ENCODE results near the gene DHRS12.
A peak's percentile ranks its signal among the peaks of the same experiment; 100 is the strongest.

The DHRS12 gene

GRCh38 chr13:51803422-51804294, at the start of gene DHRS12:
DHRS12 (minus strand) TSS chr13:51804163; CDS start chr13:51799659, 4,504 bp downstream.
- DNase-seq (peak; percentile 87), ATAC-seq (ENCODE audit: insufficient read depth, low read depth) (peak; percentile 87)
- peak; percentile 29 for TF ChIP-seq CTCF (IDR thresholded peaks at IDR 0.05; ENCODE audit: borderline replicate concordance, extremely low read depth, low read length, poor library complexity, severe bottlenecking)
- no peak for TF ChIP-seq EZH2 (IDR thresholded peaks at IDR 0.05; ENCODE audit: borderline replicate concordance, low read depth, low read length, severe bottlenecking)
- H3K4me2 ChIP-seq (ENCODE audit: insufficient read depth, low read length): peak within 1 kb of the TSS; percentile 81
- H3K27ac ChIP-seq (ENCODE audit: low read length): peak within 1 kb of the TSS; percentile 69
- peaks cover 33% of the 10 kb centered on the region for H3K4me1 ChIP-seq (ENCODE audit: insufficient read depth, low read length)
- no peaks in the 10 kb centered on the region for H3K9me3 ChIP-seq (ENCODE audit: insufficient read depth, low read length, severe bottlenecking)
- H3K79me2 ChIP-seq (ENCODE audit: insufficient read depth, low read length): no peaks in the 10 kb centered on the region
- H4K20me1 ChIP-seq (ENCODE audit: insufficient read depth, low read length): no peaks in the 10 kb centered on the region
- H2AFZ ChIP-seq (ENCODE audit: low read depth, low read length): peak within 1 kb of the TSS; percentile 83
- no peaks in the 10 kb centered on the region; the same call in 1 of the 2 replicates for H3K36me3 ChIP-seq (ENCODE audit: insufficient read depth, low read length)
- peak within 1 kb of the TSS; percentile 53 to 65; a peak in 3 of 4 replicates for H3K4me3 ChIP-seq (ENCODE audit: low read depth in 1 of 2, low read length in 2 of 2)
- H3K9ac ChIP-seq (ENCODE audit: low read depth, low read length): peak within 1 kb of the TSS; percentile 90
- no peaks in the 10 kb centered on the region for H3K27me3 ChIP-seq (ENCODE audit: insufficient read depth, low read length, poor library complexity)

- Histone ChIP-seq H3K4me3 (ENCODE audit: low read depth in 1 of 2, low read length in 2 of 2) (no peak overlapping the region), H2AFZ (ENCODE audit: low read depth, low read length) (no peak overlapping the region)
- TF ChIP-seq CTCF (IDR thresholded peaks at IDR 0.05; ENCODE audit: borderline replicate concordance, extremely low read depth, low read length, poor library complexity, severe bottlenecking) (peak; percentile 82), EZH2 (IDR thresholded peaks at IDR 0.05; ENCODE audit: borderline replicate concordance, low read depth, low read length, severe bottlenecking) (no peak)
Observed at GRCh38 chr13:51849145-51850101, 45.5 kb upstream of the DHRS12 start.

GRCh38 chr13:51848674-51849073, 44.7 kb upstream of the DHRS12 start:
- Histone ChIP-seq H3K4me2 (ENCODE audit: insufficient read depth, low read length) (no peak overlapping the region), H3K79me2 (ENCODE audit: insufficient read depth, low read length) (no peaks in the 10 kb centered on the region), H2AFZ (ENCODE audit: low read depth, low read length) (no peak overlapping the region), H3K27me3 (ENCODE audit: insufficient read depth, low read length, poor library complexity) (peaks cover 4% of the 10 kb centered on the region), H3K4me1 (ENCODE audit: insufficient read depth, low read length) (peaks cover 5% of the 10 kb centered on the region), H3K9ac (ENCODE audit: low read depth, low read length) (no peak overlapping the region), H3K27ac (ENCODE audit: low read length) (no peak overlapping the region), H4K20me1 (ENCODE audit: insufficient read depth, low read length) (no peaks in the 10 kb centered on the region), H3K36me3 (ENCODE audit: insufficient read depth, low read length) (no peaks in the 10 kb centered on the region), H3K9me3 (ENCODE audit: insufficient read depth, low read length, severe bottlenecking) (no peaks in the 10 kb centered on the region), H3K4me3 (ENCODE audit: low read depth in 1 of 2, low read length in 2 of 2) (no peak overlapping the region)
- no peak for TF ChIP-seq EZH2 (IDR thresholded peaks at IDR 0.05; ENCODE audit: borderline replicate concordance, low read depth, low read length, severe bottlenecking)
- TF ChIP-seq CTCF (IDR thresholded peaks at IDR 0.05; ENCODE audit: borderline replicate concordance, extremely low read depth, low read length, poor library complexity, severe bottlenecking): no peak
- ATAC-seq (ENCODE audit: insufficient read depth, low read depth) (no peak), DNase-seq (no peak)

More at GRCh38 chr13:51849145-51850101, 45.5 kb upstream of the DHRS12 start:
- no peaks in the 10 kb centered on the region for H3K9me3 ChIP-seq (ENCODE audit: insufficient read depth, low read length, severe bottlenecking)
- H3K27ac ChIP-seq (ENCODE audit: low read length): no peak overlapping the region
- H4K20me1 ChIP-seq (ENCODE audit: insufficient read depth, low read length): no peaks in the 10 kb centered on the region
- H3K79me2 ChIP-seq (ENCODE audit: insufficient read depth, low read length): no peaks in the 10 kb centered on the region
- no peak overlapping the region for H3K4me2 ChIP-seq (ENCODE audit: insufficient read depth, low read length)
- peaks cover 8% of the 10 kb centered on the region for H3K27me3 ChIP-seq (ENCODE audit: insufficient read depth, low read length, poor library complexity)
- peaks cover 5% of the 10 kb centered on the region for H3K4me1 ChIP-seq (ENCODE audit: insufficient read depth, low read length)
- DNase-seq: peak; percentile 45
- ATAC-seq (ENCODE audit: insufficient read depth, low read depth): peak; percentile 79
- no peak overlapping the region for H3K9ac ChIP-seq (ENCODE audit: low read depth, low read length)
- H3K36me3 ChIP-seq (ENCODE audit: insufficient read depth, low read length): no peaks in the 10 kb centered on the region

Measured in DND-41 (cell line).